Stimulated activated CD4-positive, alpha-beta T cell treated with anti-CD3 and anti-CD28 coated beads, TNF-alpha, amount 100 ng/mL, for 48 hours (primary cell): ENCODE measurements around the gene SH3BP4.

ENCODE experiments used
- DNase-seq, 3 donors: peaks; one replicate each; pipeline ENCODE4 v3.0.0-alpha.2; 2020; ENCODE audit warnings: low read depth in 3 of 3

Gene SH3BP4

GRCh38 chr2:235091421-235091820 lies 139.6 kb downstream of the SH3BP4 start:
- no peak for DNase-seq

- no peak for DNase-seq
These were observed 140.2 kb downstream of the SH3BP4 start for GRCh38 chr2:235091983-235092382.

DNA sequence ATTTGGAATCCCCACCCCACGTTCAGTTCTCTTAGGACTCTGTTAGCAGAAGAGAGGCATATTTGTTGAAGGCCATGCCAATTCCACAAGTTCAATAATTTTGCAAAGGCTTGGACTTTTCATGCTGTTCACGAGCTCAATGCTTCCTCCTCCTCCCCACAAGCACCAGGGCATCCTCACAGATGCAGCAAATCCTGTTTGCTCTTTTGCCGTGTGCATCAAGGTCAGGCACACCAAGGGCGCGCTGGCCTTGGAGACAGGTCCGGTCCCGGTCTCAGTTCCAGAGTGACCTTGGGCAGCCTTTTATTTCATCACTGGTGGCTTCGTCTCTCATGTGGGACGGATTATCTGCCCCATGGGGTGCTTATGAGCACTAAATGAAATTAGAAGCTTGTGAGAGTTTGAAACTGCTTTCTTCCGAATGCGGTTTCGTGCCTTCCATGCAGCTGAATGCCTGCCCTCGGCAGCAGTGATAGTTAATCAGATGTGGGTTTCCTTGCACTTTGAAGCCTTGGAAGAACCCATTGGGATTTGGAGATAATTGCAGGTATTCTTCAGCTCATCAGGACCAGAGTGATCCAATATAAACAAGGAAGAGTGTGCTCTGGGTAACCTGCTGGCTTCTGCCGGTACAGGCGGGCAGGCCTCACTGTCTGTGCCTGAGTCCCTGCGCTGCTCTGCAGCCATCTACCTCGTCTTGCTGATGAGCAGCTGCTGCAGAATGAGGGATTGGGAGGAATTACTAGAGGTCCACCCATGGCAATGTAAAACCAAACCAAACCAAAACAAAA lies 140.8 kb downstream of the SH3BP4 start:
- DNase-seq = no peak

GRCh38 chr2:235094457-235094856 lies 142.6 kb downstream of the SH3BP4 start:
- DNase-seq = no peak

DNA sequence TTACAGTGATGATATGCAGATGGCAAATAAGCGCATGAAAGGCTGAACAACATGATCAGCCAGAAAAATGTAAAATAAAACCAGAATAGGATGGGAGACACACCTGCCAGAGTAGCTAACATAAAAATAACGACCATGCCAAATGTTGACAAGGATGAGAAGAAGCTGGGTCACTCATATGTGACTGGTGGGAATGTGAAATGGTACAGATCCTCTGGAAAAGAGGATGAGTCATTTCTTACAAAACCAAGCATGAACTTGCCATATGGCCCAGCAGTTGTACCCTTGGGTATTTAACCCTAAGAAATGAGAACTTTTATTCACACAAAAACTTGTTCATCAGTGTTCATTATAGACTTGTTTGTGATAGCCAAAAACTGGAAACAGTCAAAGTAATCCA lies 143.8 kb downstream of the SH3BP4 start:
- no peak for DNase-seq

GRCh38 chr2:235096447-235096846 lies 144.6 kb downstream of the SH3BP4 start:
- DNase-seq = no peak

GRCh38 chr2:235097196-235097595 lies 145.4 kb downstream of the SH3BP4 start:
- DNase-seq = no peak

GRCh38 chr2:235098269-235098668 lies 146.5 kb downstream of the SH3BP4 start:
- DNase-seq = no peak

GRCh38 chr2:235098736-235099494 lies 147.1 kb downstream of the SH3BP4 start:
- DNase-seq = no peak

DNA sequence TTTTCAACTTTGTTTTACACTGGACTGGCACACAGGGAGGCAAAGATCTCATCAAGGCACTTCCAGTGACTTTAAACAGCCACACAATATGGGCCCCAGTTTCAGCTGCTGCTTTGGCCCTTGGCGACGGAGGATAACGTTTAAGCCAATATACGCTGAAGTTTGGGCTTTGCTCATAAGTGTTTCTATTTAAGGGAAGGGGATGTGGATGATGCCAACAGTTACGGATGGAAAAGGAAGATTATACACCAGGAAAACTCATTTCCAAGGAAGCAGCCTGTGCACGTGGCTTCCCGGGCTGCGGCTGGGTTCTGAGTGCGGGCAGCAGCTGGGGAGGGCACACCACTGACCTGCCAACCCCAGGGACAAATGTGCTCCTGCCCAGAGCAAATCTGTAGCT lies 151.1 kb downstream of the SH3BP4 start:
- no peak for DNase-seq
